Esophagus squamous epithelium (tissue), 4 donors: Measurements from ENCODE around the gene STK17A.

Experiments
- POLR2A ChIP-seq, 4 donors: fragments of 450-650 bp; IDR thresholded peaks; one replicate each; pipeline ENCODE4 v1.6.1; 2017; ENCODE audit warnings: antibody characterized with exemption in 4 of 4, mild to moderate bottlenecking in 4 of 4, moderate library complexity in 3 of 4
- TF ChIP-seq, protein P1 (sequence below), 6 experiments: fragments of 450-650 bp in 4 of 6; fragments of 200-600 bp in 2 of 6; sonication (generic) in 2 of 6; IDR thresholded peaks; one replicate each; pipeline ENCODE4 v1.5.1; 2016 to 2019; ENCODE audit warnings: antibody characterized with exemption in 6 of 6, mild to moderate bottlenecking in 4 of 6, moderate library complexity in 4 of 6

DNA sequence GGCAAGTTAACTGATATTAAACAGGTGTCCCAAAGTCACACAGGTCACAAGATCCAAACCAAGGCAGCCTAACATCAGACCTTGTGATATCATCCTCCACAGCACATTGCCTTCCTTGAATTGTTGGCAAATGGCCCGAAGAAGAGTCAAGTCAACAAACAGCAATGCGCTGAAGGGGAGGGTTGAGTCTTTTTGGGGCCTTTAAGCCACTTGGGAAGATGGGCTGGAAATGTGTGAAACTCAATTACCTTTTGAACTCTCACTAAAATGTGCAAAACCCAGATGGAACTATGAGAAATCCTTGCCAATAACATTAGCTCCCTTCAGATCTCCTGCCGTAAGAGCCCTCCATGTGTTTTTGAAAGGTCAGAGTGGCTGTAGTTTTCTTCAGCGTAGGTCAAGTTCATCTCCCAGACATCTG, 47.9 kb upstream of the STK17A start:
- TF ChIP-seq, protein P1, sequence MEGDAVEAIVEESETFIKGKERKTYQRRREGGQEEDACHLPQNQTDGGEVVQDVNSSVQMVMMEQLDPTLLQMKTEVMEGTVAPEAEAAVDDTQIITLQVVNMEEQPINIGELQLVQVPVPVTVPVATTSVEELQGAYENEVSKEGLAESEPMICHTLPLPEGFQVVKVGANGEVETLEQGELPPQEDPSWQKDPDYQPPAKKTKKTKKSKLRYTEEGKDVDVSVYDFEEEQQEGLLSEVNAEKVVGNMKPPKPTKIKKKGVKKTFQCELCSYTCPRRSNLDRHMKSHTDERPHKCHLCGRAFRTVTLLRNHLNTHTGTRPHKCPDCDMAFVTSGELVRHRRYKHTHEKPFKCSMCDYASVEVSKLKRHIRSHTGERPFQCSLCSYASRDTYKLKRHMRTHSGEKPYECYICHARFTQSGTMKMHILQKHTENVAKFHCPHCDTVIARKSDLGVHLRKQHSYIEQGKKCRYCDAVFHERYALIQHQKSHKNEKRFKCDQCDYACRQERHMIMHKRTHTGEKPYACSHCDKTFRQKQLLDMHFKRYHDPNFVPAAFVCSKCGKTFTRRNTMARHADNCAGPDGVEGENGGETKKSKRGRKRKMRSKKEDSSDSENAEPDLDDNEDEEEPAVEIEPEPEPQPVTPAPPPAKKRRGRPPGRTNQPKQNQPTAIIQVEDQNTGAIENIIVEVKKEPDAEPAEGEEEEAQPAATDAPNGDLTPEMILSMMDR (IDR thresholded peaks at IDR 0.05) = no peak
- no peak for TF ChIP-seq POLR2A (IDR thresholded peaks at IDR 0.05)
